ENCODE measurements around the gene MOV10L1. TPM values are rescaled to one million over a fixed set of nuclear protein-coding genes. Genes with fewer than 3 reads are reported as not detected.

Gene MOV10L1
- total RNA-seq (2014; rRNA removed; shearing (Covaris generic)) (0.62 and 0.73 TPM in 2 replicates), polyA plus RNA-seq (2016; fragmentation: Nextera tagmentation; extraction: Ambion mirVana) (1.2 and 1.8 TPM in 2 replicates)
- long read RNA-seq, result 0 reads

DNA sequence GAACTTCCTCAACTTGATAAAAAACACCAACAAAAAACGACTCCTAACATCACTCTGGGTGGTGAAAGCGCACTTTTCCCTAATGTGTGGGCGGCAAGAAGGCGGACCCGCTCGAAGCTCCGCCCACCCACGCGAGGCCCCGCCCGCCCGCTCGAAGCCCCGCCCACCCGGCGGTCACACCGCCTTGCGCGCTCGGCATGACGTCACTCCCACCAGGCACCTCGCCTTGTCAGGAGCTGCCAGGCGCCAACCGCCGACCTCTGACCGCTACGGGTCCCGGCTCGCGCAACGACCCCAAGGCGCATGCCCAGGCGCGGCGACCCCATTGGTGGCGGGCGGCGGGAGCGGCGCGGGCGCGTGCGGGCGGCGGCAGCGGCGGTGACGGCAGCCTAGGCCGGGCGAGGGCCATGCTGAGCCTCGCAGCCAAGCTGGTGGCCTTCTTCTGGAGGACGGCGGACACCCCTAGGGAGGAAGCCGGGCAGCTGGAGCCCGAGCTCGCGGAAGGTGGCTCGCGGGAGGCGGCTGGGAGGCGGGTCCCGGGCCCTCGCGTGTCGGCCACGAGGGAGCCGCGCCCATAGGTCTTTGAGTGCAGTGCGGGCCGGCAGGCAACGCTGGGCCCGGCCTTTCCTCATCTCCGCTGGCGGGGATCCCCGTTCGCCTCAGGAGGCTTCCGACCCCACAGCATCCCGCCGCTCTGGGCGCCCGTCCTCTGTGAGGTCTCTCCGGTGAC lies at the start of gene MOV10L1:
Gene MOV10L1, plus strand, starts transcription at position 325 of the 730 bp plus-strand sequence. Its CDS starts 83 bp downstream, at position 408.
- peak; percentile 68 for ATAC-seq

More for the DNA sequence above, at the start of gene MOV10L1:
- Mint-ChIP-seq H3K9me3 (peaks cover 8% of the 10 kb centered on the region; the same call in 2 of the 3 replicates), H3K27me3 (ENCODE audit: insufficient read depth, low read depth, poor library complexity) (peaks cover 6% of the 10 kb centered on the region), H3K4me1 (no peaks in the 10 kb centered on the region; the same call in 1 of the 3 replicates), H3K27ac (no peak within 1 kb of the TSS), H3K36me3 (ENCODE audit: low read depth) (peaks cover 7% of the 10 kb centered on the region; the same call in 1 of the 3 replicates), H3K4me3 (no peak within 1 kb of the TSS)
- peaks cover 5% of the 10 kb centered on the region; the same call in 1 of the 2 replicates for H3F3A ChIP-seq (replicated peaks; ENCODE audit: low read depth)
- TF ChIP-seq, protein P1, sequence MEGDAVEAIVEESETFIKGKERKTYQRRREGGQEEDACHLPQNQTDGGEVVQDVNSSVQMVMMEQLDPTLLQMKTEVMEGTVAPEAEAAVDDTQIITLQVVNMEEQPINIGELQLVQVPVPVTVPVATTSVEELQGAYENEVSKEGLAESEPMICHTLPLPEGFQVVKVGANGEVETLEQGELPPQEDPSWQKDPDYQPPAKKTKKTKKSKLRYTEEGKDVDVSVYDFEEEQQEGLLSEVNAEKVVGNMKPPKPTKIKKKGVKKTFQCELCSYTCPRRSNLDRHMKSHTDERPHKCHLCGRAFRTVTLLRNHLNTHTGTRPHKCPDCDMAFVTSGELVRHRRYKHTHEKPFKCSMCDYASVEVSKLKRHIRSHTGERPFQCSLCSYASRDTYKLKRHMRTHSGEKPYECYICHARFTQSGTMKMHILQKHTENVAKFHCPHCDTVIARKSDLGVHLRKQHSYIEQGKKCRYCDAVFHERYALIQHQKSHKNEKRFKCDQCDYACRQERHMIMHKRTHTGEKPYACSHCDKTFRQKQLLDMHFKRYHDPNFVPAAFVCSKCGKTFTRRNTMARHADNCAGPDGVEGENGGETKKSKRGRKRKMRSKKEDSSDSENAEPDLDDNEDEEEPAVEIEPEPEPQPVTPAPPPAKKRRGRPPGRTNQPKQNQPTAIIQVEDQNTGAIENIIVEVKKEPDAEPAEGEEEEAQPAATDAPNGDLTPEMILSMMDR (conservative IDR thresholded peaks at IDR 0.05; ENCODE audit: low read depth in 2 of 2), result no peak
- TF ChIP-seq NANOG (IDR thresholded peaks at IDR 0.05; ENCODE audit: borderline replicate concordance) (no peak), EZH2phosphoT487 (IDR thresholded peaks at IDR 0.05; ENCODE audit: unreplicated experiment) (no peak), ZNF331 (CRISPR knock-in tag; IDR thresholded peaks at IDR 0.05; ENCODE audit: low read depth) (no peak), ZNF114 (CRISPR knock-in tag; IDR thresholded peaks at IDR 0.05) (no peak), EZH2 (IDR thresholded peaks at IDR 0.05; ENCODE audit: low read depth, unreplicated experiment) (no peak), JUNB (IDR thresholded peaks at IDR 0.05; ENCODE audit: unreplicated experiment) (no peak), STAT1 (IDR thresholded peaks at IDR 0.05; ENCODE audit: unreplicated experiment) (no peak), CREB1 (CRISPR knock-in tag; IDR thresholded peaks at IDR 0.05; ENCODE audit: low read depth) (no peak), POLR2AphosphoS5 (IDR thresholded peaks at IDR 0.05; ENCODE audit: low read depth) (no peak)
- TF ChIP-seq, protein P2, sequence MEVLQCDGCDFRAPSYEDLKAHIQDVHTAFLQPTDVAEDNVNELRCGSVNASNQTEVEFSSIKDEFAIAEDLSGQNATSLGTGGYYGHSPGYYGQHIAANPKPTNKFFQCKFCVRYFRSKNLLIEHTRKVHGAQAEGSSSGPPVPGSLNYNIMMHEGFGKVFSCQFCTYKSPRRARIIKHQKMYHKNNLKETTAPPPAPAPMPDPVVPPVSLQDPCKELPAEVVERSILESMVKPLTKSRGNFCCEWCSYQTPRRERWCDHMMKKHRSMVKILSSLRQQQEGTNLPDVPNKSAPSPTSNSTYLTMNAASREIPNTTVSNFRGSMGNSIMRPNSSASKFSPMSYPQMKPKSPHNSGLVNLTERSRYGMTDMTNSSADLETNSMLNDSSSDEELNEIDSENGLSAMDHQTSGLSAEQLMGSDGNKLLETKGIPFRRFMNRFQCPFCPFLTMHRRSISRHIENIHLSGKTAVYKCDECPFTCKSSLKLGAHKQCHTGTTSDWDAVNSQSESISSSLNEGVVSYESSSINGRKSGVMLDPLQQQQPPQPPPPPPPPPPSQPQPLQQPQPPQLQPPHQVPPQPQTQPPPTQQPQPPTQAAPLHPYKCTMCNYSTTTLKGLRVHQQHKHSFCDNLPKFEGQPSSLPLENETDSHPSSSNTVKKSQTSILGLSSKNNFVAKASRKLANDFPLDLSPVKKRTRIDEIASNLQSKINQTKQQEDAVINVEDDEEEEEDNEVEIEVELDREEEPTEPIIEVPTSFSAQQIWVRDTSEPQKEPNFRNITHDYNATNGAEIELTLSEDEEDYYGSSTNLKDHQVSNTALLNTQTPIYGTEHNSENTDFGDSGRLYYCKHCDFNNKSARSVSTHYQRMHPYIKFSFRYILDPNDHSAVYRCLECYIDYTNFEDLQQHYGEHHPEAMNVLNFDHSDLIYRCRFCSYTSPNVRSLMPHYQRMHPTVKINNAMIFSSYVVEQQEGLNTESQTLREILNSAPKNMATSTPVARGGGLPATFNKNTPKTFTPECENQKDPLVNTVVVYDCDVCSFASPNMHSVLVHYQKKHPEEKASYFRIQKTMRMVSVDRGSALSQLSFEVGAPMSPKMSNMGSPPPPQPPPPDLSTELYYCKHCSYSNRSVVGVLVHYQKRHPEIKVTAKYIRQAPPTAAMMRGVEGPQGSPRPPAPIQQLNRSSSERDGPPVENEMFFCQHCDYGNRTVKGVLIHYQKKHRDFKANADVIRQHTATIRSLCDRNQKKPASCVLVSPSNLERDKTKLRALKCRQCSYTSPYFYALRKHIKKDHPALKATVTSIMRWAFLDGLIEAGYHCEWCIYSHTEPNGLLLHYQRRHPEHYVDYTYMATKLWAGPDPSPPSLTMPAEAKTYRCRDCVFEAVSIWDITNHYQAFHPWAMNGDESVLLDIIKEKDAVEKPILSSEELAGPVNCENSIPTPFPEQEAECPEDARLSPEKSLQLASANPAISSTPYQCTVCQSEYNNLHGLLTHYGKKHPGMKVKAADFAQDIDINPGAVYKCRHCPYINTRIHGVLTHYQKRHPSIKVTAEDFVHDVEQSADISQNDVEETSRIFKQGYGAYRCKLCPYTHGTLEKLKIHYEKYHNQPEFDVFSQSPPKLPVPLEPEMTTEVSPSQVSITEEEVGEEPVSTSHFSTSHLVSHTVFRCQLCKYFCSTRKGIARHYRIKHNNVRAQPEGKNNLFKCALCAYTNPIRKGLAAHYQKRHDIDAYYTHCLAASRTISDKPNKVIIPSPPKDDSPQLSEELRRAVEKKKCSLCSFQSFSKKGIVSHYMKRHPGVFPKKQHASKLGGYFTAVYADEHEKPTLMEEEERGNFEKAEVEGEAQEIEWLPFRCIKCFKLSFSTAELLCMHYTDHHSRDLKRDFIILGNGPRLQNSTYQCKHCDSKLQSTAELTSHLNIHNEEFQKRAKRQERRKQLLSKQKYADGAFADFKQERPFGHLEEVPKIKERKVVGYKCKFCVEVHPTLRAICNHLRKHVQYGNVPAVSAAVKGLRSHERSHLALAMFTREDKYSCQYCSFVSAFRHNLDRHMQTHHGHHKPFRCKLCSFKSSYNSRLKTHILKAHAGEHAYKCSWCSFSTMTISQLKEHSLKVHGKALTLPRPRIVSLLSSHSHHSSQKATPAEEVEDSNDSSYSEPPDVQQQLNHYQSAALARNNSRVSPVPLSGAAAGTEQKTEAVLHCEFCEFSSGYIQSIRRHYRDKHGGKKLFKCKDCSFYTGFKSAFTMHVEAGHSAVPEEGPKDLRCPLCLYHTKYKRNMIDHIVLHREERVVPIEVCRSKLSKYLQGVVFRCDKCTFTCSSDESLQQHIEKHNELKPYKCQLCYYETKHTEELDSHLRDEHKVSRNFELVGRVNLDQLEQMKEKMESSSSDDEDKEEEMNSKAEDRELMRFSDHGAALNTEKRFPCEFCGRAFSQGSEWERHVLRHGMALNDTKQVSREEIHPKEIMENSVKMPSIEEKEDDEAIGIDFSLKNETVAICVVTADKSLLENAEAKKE (CRISPR knock-in tag; IDR thresholded peaks at IDR 0.05), result no peak
- TF ChIP-seq, protein P3, sequence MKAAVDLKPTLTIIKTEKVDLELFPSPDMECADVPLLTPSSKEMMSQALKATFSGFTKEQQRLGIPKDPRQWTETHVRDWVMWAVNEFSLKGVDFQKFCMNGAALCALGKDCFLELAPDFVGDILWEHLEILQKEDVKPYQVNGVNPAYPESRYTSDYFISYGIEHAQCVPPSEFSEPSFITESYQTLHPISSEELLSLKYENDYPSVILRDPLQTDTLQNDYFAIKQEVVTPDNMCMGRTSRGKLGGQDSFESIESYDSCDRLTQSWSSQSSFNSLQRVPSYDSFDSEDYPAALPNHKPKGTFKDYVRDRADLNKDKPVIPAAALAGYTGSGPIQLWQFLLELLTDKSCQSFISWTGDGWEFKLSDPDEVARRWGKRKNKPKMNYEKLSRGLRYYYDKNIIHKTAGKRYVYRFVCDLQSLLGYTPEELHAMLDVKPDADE (IDR thresholded peaks at IDR 0.05), result no peak
- TF ChIP-seq, protein P4, sequence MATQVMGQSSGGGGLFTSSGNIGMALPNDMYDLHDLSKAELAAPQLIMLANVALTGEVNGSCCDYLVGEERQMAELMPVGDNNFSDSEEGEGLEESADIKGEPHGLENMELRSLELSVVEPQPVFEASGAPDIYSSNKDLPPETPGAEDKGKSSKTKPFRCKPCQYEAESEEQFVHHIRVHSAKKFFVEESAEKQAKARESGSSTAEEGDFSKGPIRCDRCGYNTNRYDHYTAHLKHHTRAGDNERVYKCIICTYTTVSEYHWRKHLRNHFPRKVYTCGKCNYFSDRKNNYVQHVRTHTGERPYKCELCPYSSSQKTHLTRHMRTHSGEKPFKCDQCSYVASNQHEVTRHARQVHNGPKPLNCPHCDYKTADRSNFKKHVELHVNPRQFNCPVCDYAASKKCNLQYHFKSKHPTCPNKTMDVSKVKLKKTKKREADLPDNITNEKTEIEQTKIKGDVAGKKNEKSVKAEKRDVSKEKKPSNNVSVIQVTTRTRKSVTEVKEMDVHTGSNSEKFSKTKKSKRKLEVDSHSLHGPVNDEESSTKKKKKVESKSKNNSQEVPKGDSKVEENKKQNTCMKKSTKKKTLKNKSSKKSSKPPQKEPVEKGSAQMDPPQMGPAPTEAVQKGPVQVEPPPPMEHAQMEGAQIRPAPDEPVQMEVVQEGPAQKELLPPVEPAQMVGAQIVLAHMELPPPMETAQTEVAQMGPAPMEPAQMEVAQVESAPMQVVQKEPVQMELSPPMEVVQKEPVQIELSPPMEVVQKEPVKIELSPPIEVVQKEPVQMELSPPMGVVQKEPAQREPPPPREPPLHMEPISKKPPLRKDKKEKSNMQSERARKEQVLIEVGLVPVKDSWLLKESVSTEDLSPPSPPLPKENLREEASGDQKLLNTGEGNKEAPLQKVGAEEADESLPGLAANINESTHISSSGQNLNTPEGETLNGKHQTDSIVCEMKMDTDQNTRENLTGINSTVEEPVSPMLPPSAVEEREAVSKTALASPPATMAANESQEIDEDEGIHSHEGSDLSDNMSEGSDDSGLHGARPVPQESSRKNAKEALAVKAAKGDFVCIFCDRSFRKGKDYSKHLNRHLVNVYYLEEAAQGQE (IDR thresholded peaks at IDR 0.05; ENCODE audit: unreplicated experiment), result no peak
- DNase-seq (ENCODE audit: low spot score), result peak; percentile 89
- H3K4me1 ChIP-seq (ENCODE audit: insufficient read depth), result no peaks in the 10 kb centered on the region; the same call in 1 of the 2 replicates
- no peak within 1 kb of the TSS for H3K27ac ChIP-seq (ENCODE audit: low read depth)
- H3K4me3 ChIP-seq, result 0 out of 2 replicates have a peak within 1 kb of the TSS, but pooled peaks have one; percentile 28
- H4K20me1 ChIP-seq (replicated peaks; ENCODE audit: insufficient read depth), result no peaks in the 10 kb centered on the region
- no peaks in the 10 kb centered on the region for H3K9me2 ChIP-seq (ENCODE audit: insufficient read depth)
- H3K36me3 ChIP-seq (ENCODE audit: insufficient read depth), result no peaks in the 10 kb centered on the region
- no peaks in the 10 kb centered on the region for H3K79me2 ChIP-seq (replicated peaks; ENCODE audit: insufficient read depth)
- peak within 1 kb of the TSS; percentile 78; the same call in 1 of the 2 replicates for H2AFZ ChIP-seq
- H3K27me3 ChIP-seq (ENCODE audit: insufficient read depth), result peaks cover 23% of the 10 kb centered on the region
- H3K4me2 ChIP-seq, result peak within 1 kb of the TSS; percentile 32; the same call in 1 of the 2 replicates

Measured in GM23338 (cell line).